Measurements from ENCODE around the gene EFNA5.

GRCh38 chr5:107542428-107542827 is 128.3 kb downstream of the EFNA5 start:
- TF ChIP-seq EZH2phosphoT487 (IDR thresholded peaks at IDR 0.05; ENCODE audit: low read depth, severe bottlenecking, unreplicated experiment), result no peak
- no peak for TF ChIP-seq CTCF (IDR thresholded peaks at IDR 0.05; ENCODE audit: poor library complexity)
